NCI-H187 treated with DMSO at 0.1 percent for 48 hours (cell line): ENCODE data around the gene IRX6.

Experiments used
- DNase-seq: peaks from one replicate; lab custom pipeline; 2025; lab: John Stamatoyannopoulos, UW

Gene IRX6

DNA sequence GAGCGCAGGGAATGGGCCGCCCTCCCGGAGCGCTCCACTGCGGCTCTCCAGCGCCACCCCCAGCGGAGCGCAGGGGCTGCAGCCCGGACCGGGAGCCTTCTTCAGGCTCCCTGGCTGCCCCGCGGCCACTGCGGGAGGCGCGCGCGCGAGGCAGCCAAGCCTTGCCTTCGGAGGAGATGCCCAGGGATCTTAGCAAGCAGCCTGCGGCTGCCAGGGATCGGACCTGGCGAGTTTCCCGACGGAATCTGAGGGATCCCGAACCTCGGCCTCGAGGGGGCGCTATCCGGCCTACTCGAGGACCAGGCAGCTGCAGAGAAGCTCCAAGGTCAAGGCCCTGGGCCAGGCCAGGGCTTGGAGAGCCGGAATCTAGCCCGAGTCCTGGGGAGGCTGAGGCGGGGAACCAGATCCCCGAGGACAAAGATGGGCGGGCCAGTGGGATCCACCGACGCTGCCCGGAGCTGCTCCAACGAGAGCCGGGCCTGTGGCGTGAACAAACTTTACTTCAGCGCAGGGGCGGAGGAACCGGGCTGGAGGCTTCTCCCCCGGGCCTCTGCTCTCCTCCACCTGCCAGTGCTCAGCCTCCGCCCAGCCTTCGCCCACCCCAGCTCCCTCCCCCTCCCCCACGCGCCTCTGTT lies at the start of gene IRX6:
TSS of gene IRX6 (plus strand) at position 567 of the 635 bp plus-strand sequence. CDS start 889 bp downstream, outside the sequence.
- no peak for DNase-seq

DNA sequence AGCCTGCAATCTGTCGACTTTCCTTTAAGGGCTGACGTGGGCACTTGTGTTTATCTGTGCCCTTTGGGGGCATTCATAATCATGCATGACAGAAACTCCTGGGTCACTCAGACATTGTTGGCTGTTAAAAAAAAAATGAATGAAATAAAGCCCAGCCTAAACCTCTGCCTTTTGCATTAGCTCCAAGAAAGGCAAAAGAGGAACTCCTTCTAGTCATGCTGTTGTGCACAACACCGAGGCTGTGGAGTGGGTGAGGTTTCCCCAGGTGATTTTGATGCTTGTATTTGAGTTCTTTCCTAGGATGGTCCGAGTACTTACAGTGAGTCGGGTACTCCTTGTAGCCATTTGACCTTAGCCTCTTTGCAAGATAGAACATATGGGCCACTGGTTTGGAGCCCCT lies 49.6 kb upstream of the IRX6 start:
- DNase-seq = no peak

DNA sequence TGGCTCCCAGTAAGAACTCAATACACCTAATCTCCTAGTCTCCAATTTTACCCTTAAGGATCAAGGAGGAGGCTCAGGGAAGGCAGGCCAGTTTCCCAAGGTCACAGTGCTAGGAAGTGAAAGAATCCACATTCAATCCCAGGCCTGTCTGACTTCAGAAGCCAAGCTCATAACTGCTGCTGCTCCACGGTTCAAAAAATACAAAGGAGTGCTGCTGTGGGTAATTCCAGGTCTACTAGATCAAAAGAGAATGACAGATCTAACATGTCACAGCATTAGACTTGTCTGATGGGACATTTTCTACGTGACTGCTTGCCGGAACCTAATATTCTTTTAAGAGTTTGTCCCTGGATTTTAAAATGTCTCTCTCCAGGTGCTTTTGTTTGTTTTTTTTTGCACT lies 48.8 kb upstream of the IRX6 start:
- DNase-seq = no peak

DNA sequence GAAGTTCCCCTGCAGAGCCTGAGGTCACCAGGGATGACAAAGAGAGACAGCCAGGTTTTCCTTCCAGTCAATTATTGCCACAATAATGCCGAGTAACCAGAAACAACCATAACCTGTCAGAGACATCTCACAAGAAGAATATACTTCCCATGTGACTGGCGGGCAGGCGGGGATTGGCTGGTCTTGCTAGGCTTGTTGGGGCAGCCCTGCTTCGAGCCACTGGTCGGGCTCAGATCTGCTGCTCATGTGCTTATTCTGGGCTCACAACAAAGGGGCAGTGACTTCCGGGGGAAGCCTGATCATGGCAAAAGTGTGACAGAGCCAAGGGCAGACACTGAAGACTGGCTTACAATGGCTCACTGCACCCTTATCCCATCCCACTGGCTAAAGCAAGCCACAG lies 48.1 kb upstream of the IRX6 start:
- no peak for DNase-seq

DNA sequence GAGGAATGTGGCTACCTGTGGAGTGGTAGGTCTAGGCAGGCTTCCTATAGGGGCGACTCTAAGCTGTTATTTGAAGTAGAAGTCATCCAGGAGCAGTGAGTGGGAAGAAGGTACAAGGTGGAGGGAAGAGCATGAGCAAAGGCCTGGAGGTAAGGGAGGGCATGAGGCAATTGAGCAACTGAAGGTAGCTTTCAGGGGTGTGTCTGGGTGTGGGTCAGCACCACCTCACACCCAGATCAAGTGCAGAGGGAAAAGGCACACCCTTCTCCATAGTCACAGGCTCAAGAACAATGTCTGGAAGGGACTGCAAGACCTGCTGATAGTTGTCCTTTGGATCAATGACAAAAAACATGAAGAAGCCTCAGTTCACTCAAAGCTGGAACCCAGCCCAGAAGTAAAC lies 46.5 kb upstream of the IRX6 start:
- no peak for DNase-seq

DNA sequence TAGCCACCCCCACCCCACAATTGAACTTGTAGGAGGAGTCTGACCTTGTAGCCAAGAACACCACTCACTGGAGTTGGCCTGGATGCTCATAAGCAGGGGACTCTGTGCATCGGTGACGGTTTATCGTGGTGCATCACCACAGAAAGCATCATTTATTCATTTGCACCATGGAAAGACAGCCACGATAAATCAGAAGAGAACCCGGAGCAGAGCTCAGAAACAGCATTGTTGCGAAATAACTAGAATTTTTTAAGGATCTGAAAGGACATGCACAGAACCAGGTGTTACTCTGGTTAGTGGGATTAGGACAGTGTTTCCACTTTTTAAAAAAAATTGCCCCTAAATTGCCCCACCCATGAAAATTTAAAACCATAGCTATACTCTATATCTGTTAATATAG lies 44.4 kb upstream of the IRX6 start:
- no peak for DNase-seq

DNA sequence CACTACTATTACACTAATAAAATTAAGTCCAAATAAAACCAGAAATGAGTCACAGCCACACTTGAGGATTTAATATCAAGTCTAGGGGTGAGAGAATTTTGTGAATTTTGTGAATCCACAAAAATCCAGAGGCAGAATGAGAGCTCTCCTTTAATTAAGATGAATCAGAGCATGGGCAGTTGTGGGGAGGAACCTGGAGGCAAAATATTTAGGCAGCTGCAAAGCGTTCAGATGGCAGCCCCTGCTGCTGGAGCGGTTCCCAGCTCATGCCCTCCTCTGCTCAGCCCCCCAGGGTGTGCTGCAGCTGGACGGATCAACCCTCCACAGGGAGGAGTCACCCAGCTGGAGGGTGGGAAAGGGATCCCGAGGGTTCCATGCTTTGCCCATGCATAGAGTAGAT lies 43.4 kb upstream of the IRX6 start:
- no peak for DNase-seq

DNA sequence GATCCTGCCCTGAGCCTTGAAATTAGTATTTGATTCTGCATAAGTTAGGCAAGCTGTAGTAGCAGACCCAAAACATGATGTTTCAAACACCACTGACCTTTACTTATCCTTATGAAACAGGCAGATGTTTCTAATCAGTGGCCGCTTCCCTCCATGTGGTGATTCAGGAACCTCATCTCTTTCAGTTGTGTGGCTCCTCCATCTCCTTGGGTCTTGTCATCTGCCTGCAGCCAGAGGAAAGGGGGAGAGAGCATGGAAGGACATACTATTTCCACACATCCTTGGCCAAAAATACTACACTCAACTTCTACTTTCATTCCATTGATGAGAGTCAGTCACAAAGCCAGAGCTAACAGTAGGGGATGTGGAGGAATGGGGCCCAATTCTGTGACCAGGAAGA lies 41.6 kb upstream of the IRX6 start:
- no peak for DNase-seq

DNA sequence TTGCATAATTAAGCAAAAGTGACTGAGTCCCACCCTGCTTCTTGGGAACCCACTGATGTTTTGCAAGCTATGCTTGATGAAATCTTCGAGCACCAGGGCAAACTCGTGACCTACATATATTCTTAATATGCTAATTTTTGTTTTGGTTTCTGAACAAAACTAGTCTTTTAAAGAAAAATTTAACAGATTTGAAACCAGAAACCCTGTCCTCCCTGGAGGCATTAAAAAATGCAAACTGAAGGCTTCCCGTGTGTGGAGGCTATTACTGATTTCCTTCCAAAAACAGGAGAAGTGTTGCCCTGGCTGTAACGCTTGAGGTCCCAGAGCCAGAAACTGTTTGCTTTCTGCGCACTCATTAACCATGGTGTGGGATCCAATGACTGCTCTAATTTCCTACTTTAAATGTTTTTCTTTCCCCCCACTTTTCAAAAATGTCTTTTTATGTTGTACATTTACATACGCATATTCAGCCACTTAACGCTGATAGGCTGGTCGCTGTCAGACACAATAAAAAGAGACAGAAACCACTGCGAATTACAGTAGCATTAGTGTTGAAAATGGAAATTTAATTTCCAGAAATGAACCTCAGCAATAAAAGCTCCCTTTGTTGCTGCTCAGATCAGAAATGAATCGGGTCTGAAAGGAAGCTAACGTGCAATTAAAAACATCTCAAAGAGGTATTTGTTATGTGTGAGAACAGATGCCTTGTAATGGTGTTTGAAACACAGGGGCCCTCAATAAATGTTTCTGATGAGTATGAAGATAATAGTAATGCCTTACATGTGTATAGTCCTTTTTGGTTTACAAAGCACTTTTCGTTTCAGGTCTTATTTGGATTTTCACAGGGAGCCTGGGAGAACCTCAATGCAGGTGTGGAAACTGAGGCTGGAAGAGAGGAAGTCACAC lies 39.9 kb upstream of the IRX6 start:
- no peak for DNase-seq

DNA sequence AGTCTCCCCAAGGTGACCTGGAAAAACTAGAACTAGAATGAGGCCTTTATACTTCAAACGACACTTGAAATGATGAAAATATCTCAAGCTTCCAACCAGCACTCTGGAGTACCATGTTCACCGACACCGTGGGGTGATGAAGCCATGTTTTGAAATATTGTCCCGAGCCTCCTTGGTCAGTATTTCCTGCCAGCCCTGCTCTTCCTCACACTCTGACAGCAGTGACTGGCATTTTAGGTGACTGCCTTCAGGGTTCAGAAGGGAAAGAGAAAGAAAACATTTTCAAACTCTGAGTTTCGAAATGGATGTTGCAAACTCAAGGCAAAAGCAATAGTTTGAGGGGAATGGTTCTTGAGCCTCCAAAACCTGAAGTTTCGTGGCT lies 39.3 kb upstream of the IRX6 start:
- no peak for DNase-seq

DNA sequence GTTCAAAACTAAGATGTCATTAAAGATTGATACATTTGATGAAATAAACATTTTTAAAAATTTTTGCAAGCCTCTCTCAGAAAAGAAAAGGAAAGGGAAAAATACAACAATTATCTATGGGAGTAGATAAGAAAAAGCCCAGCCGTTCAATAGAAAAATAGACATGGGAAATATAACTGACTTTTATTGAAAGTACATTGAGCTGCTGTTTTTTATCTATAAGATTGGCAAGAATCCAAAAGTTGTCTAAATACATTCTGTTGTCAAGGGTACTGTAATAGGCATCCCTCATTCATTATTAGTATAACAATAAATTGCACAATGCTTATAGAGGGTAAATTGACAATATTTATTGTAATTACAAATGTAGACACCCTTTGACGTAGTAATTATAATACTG lies 38.4 kb upstream of the IRX6 start:
- DNase-seq = no peak

DNA sequence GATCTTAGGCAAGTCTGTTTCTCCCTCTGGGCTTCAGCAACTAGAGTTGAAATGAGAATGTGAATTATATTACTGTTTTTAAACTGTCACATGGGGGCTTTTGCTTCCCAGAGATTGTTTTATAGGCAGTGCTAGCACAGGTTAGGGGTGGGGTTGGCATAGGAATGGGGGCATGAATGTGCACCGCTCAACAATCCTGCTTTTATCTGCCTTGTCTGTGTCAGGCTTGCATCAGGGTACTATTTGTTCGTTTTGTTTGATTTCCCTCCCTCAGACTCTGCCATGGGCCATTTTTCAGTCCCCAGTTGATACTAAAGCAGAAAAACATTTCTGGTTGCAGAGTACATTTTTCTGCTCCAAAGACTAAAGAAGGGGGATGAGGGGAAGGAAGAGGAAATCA lies 34.6 kb upstream of the IRX6 start:
- no peak for DNase-seq

DNA sequence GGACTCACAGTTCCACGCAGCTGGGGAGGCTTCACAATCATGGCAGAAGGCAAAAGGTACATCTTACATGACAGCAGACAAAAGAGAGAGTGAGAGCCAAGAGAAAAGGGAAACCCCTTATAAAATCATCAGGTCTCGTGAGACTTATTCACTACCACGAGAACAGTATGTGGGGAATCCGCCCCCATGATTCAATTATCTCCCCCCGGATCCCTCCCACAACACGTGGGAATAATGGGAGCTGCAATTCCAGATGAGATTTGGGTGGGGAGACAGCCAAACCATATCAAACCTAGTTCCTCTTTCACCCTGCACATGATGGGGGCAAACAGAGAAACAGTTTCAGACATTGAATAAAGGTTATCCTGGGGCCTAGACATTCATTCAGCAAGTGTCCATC lies 32.2 kb upstream of the IRX6 start:
- DNase-seq = no peak

DNA sequence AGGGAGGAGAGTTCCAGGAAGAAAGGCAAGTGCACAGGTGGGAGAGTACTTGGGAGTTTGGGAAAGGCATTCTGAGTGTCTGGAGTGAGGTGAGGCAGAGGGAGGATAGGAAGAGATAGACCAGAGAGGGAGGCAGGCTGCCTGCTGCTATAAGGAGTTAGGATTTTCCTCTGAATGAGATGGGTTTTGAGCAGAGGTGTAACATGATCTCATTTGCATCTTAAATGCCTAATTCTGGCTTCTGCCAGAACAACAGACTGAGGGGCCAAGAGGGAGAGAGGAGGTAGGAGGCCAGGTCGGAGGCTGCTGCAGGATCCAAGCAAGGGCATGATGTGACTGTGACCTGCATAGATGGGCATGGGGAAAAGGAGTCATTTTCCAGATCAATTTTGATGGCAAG lies 31.5 kb upstream of the IRX6 start:
- no peak for DNase-seq

DNA sequence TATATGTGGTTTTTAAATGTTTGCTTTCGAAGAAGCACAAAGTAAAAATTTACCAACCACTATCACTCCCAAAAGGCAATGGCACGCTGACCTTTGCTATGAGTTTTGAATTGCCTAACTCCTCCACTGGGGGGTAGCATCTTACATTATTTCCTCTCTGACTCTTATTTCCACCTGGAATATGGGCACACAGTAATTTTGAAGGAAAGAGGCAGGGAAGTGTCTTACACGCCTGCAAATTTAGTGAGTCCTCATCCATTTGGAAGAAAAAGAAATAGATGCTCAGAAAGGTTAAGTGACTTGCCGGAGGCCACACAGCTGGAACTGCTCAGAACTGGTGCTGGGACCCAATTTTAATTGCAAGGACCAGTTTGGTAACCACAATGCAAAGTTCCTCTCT lies 29.9 kb upstream of the IRX6 start:
- no peak for DNase-seq

DNA sequence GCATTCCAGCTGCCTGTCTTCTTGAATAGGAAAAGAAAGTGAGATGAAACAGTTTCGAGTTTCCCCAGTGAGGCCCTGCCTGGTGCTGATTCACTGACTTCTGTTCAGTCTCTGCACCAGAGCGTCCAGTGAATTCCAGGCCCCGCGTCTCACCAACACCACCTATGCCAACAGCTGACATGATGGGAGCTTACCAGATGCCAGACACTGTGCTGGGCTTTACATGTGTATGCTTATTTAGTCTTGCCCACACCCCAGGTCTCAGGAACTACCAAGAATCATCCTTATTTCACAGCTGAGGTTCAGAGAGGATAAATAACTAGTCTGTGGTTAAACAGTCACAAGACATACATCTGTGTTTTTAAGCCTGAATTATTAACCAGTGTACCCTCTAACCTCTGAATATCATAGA lies 29.1 kb upstream of the IRX6 start:
- DNase-seq = no peak

DNA sequence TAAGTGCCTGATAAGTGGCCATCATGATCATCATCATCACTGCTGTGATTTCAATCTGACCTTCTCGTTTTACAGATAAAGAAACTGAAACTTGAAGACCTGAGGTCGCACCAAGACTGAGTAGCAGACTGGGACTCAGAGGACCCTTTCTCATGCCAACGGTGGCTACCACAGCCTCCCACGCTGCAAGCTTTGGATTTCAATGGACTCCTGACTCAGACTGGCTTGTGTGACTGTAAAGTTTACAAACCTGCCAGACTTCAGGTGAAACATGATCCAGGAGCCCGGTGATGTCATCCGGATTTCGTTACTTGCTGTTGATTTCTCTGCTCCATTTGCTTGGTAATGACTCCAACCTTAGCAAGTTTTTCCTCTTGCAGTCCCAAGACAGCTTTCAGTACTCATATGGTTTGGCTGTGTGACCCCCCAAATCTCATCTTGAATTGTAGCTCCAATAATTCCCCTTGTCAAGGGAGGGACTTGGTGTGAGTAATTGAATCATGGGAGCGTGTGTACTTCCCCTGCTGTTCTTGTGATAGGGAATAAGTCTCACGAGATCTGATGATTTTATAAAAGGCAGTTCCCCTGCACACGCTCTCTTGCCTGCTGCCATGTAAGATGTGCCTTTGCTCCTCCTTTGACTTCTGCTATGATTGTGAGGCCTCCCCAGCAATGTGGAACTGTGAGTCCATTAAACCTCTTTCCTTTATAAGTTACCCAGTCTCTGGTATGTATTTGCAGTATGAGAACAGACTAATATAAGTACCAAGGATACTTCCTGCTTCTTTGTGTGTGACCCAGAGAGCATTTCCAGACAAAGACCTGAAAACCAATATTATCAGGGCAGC lies 26.7 kb upstream of the IRX6 start:
- no peak for DNase-seq

DNA sequence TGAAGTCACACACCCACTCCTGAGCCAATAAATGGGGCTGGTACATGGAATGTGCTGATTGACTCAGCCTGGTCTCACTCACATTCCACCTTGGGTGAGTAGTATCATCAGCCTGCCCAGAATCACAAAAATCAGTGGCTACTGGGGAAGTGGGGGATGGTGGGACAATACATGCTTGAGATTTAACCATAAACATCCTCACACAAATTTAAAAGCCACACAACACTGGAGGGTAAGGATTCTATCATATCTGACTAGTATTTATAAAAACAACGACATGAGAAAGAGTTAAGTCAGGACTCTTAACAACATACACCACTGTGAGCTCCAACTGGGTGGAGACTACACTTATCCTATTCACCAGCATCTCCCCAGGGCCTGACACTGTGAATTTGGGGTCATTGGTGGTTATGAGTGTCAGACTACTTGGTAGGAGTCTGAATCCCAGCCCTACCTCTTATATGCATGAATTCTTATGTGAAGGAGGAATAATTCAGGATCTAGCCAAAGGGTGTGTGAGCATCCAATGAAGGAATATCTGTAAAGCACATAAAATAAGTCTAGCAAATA lies 26.0 kb upstream of the IRX6 start:
- DNase-seq = no peak

DNA sequence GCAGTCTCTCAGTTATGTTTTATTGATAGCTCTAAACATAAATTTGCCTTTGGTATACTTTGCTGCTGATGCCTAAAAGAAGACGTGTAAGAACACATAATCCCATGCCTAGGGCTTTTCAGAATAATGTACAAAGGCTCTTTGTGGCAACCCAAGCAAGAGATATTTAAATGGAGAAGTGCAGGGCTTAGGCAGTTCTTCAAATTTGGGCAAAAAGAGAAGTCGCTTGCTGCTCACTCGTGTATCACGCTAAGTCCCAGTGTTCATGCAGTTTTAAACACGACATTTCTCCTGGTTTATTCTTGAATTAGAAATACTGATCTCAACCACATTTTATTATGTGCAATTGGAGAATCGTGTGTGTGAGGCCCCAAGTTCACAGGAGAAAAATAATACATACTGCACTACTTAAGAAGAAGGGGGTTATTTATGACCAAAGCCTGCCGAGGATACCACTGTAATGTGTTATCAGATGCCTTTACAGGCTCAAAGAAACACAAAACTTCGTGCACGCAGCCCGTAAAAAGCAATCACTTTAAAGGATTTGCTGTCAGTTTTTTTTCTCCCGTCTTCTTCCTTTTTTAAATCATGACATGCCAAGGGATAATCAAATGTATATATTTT lies 22.5 kb upstream of the IRX6 start:
- no peak for DNase-seq

DNA sequence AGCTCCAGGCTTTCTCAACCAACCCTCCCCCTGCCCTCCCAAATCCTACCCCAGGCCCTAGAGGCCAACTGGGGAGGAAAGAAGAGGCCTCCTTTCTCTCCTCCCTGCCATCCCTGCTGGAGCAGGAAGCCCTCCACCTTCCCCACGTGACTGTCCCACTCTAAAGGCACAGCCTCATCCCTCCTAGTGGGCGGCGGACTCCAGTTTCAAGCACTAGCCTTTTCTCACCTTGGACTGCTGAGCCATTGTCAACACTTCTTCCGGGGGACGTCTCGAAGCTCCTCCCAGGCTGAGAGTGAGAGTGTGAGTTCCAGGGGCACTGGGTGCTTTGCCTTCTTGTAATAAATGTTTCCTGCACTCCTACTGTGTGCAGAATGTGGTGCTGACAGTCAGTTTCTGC lies 21.4 kb upstream of the IRX6 start:
- no peak for DNase-seq

DNA sequence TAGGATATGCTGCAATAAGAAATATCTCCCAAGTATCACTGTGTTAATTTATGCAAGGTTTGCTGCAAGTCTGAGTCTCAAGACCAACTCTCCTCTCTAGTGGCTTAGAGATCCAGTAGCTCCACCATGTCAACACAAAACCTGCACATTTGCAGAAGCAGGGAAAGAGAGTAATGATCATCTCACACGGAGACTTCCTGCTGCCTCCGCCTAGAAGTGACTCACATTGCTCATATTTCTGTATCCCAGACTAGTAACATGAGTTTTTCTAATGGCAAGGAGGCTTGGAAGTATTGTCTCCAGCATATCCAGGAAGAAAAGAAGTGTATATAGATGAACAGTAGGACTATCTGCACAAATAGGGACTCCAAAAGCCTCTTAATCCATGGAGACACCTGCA lies 15.0 kb upstream of the IRX6 start:
- DNase-seq = no peak

DNA sequence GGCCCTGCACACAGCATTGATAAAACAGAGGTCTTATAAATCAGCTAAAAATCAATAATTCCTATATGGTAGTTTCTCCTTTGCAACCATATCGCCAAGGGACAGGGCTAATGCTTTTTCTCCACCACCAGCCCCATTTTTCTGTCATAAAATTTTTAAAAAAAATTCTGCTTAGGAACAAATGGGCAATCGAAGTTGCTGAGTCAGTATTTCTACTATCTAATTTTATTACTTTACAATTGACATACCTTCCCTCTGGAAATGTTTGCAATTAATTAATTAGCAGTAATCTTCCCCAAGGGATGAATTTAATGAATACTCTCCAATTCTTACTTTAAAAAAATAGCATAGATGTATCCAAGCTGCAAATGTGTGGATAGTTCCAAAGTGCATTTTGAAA lies 1.7 kb upstream of the IRX6 start:
- DNase-seq = no peak
